ENCODE results near the gene GLCE.

The GLCE gene

DNA sequence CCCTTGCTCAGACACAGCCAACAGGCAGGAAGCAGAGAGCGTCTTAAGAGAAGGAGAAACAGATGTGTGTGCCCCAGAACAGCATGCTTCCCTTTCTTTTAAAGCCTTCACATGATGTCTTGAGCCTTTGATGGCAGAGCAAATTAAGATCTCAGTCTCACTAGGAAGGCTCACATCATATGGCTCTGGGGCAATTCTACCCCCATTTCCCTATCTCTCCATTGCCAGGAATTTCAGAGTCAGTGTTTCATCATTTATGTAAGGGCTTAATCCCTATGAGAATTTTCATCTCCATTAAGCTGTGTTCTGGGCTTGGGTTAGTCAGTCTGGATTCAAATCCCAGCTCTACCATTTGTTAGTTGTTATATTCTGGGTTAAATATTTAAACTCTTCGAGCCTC, 41.4 kb upstream of the GLCE start:
- no peak overlapping the region for H3K4me3 ChIP-seq (ENCODE audit: low read length)
- no peak for DNase-seq (ENCODE audit: low read depth)
- TF ChIP-seq, protein P1, sequence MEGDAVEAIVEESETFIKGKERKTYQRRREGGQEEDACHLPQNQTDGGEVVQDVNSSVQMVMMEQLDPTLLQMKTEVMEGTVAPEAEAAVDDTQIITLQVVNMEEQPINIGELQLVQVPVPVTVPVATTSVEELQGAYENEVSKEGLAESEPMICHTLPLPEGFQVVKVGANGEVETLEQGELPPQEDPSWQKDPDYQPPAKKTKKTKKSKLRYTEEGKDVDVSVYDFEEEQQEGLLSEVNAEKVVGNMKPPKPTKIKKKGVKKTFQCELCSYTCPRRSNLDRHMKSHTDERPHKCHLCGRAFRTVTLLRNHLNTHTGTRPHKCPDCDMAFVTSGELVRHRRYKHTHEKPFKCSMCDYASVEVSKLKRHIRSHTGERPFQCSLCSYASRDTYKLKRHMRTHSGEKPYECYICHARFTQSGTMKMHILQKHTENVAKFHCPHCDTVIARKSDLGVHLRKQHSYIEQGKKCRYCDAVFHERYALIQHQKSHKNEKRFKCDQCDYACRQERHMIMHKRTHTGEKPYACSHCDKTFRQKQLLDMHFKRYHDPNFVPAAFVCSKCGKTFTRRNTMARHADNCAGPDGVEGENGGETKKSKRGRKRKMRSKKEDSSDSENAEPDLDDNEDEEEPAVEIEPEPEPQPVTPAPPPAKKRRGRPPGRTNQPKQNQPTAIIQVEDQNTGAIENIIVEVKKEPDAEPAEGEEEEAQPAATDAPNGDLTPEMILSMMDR (IDR thresholded peaks at IDR 0.05; ENCODE audit: insufficient read depth, low read depth, low read length, missing control alignments): no peak

DNA sequence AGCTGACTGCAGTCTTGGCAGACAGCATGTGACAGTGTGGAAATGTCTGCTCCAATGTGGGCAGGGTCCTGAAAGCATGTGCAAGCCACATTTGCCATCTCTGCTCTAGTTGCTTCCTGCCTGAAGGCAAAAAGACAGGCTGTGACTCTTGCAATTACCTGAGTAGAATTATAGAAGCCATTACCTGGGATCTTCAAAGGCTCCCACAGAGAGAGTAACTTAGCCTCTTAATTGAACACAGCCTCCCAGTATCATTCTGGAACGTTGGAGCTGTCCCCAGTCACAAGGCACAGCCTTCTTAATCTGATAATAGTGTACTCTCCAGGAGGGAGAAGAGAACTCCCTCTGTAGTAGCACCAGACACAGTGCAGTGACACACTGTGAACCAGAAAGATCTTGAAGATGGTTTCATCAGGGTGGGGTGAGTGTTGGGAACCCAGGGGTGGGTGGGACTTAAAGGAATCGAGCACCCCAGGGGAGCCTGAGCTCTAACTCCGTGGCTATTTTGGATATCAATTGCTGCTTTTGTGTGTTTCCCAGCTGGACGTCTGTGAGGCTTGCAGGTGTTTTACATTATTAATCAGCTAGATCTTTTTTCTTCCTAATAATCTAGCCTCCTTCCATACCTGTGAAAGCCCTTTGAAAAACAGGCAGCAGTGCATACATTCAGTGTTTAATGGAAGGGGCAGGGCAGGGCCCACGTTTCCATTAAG, 40.6 kb upstream of the GLCE start:
- TF ChIP-seq, protein P1 (IDR thresholded peaks at IDR 0.05; ENCODE audit: insufficient read depth, low read depth, low read length, missing control alignments): no peak
- no peak overlapping the region for H3K4me3 ChIP-seq (ENCODE audit: low read length)
- DNase-seq (ENCODE audit: low read depth): no peak

DNA sequence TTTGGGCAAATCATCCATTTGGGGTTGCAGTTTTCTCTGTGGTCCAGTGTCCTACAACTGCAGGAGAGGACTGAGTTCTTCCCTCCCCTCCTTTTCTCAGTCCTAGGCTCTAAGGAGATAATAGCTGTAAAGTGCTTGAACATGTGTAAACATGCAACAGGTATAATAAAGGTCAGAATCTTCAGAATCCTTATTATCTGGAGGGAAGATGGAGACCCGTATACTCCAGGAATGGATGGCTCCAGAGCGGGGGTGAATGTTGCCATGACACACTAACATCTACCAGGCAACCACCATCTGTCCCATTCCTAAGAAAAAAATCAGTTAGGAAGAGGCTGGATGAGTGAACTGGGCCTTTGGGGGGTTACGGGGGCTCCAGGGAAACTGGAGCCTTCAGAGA, 39.7 kb upstream of the GLCE start:
- no peak overlapping the region for H3K4me3 ChIP-seq (ENCODE audit: low read length)
- DNase-seq (ENCODE audit: low read depth): no peak
- TF ChIP-seq, protein P1 (IDR thresholded peaks at IDR 0.05; ENCODE audit: insufficient read depth, low read depth, low read length, missing control alignments): no peak

DNA sequence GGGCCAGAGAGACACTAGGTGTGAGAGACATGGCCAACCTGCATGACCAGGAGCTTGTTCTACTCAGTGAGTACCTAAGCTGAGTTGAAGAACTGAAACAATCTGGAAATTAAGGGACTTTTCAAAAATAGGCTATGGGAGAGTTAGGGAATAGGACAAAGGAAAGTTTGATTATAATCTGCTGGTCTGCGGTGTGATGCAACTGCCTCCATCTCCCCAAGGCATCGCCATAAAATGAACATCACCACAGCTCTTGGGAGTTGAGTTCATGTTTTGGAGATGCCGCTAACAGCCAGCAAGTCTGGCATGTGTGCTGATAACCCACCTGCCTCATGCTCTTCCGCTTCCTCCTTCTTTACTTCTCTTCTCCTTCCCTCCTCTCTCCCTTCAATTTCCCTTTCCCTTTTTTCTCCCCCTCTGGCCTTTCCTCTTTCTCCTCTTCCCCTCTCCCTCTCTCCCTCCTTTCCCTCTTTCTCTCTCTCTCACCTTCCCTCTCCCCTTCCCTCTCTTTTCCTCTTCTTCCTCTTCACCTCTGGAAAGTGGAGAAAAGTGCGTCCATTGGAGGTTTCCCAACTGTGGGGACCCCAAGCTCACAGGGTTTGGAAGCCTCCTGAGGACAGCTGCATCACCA, 39.1 kb upstream of the GLCE start:
- H3K4me3 ChIP-seq (ENCODE audit: low read length): no peak overlapping the region
- TF ChIP-seq, protein P1 (IDR thresholded peaks at IDR 0.05; ENCODE audit: insufficient read depth, low read depth, low read length, missing control alignments): no peak
- no peak for DNase-seq (ENCODE audit: low read depth)

DNA sequence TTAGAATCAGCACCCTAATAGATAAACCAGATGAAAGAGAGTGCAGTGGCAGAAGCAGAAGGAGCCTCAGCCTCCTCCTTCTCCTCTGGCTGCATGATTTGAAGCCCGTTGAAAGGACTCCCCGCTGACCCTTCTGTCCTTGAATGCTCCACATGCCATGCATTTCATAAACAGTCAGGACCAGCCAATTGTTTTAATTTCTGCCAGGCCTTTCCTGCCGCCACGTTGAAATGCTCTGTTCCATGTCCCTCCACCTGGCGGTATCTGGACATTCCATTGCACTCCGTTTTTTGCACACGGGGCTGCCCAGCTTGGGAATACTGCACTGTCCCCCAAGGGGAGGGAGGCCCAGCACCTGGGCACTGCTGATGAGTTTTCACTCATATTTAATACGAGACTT, 35.2 kb upstream of the GLCE start:
- DNase-seq (ENCODE audit: low read depth): no peak
- no peak overlapping the region for H3K4me3 ChIP-seq (ENCODE audit: low read length)
- TF ChIP-seq, protein P1 (IDR thresholded peaks at IDR 0.05; ENCODE audit: insufficient read depth, low read depth, low read length, missing control alignments): no peak

DNA sequence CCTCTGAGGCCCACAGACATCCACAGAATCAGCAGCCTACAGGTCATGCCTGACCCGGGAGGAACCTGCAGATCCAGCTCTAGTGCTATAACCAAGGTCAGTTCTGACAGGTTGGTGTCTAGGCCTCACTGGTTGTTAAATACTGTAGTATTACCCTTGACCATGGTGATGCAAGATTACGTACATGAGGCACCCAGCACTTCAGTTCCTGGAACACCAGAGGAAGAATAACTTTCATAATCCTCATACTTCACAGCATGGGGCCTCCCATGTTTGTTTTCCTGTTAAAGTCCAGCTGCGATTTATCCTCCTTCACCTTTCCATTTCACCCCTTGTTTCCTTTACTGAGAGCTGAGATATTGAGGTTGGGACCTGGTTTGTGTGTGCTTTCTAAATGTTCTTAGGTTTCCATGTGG, 34.4 kb upstream of the GLCE start:
- TF ChIP-seq, protein P1 (IDR thresholded peaks at IDR 0.05; ENCODE audit: insufficient read depth, low read depth, low read length, missing control alignments): no peak
- DNase-seq (ENCODE audit: low read depth): peak; percentile 7
- no peak overlapping the region for H3K4me3 ChIP-seq (ENCODE audit: low read length)

DNA sequence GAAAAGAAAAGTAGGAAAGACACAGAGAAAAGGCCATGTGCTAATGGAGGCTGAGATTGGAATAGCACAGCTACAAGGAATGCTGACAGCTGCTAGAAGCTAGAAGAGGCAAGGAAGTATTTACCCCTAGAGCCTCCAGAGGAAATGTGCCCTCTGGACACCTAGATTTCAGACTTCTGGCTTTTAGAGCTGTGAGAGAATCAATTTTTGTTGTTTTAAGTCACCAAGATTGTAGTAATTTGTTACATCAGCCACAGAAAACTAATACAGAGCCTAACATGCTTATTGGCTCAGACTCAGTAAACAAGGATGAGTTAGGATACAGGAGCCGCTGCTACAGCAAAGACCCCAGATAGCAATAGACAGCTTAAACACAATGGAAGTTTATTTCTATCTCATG, 33.1 kb upstream of the GLCE start:
- no peak for DNase-seq (ENCODE audit: low read depth)
- no peak overlapping the region for H3K4me3 ChIP-seq (ENCODE audit: low read length)
- TF ChIP-seq, protein P1 (IDR thresholded peaks at IDR 0.05; ENCODE audit: insufficient read depth, low read depth, low read length, missing control alignments): no peak

All from epithelial cell of esophagus (primary cell).